GM12878 (cell line): ENCODE results near the gene RPP40. TPM values are rescaled to one million over a fixed set of nuclear protein-coding genes. Genes with fewer than 3 reads are reported as not detected.

Experiments used
- ATAC-seq: fragments of 200-7000 bp; cut with Tn5 transposase; 3 replicates; pipeline ENCODE4 v1.9.1; 2020; ENCODE audit warnings: mild to moderate bottlenecking, moderate library complexity
- BruUV-seq: library from RNA; stranded (reverse); fragments of 400-500 nt; replicated peaks from 2 replicates; lab custom pipeline; 2021; lab: Mats Ljungman, UMichigan
- CTCF ChIA-PET: fragments of 300-600 bp; sonication (Branson Sonifier 250); formaldehyde crosslinking; extraction: SDS; loops from one replicate; lab custom pipeline; 2021; ENCODE audit warnings: inconsistent platforms; lab: Yijun Ruan, JAX
- POLR2A ChIA-PET: fragments of 350-600 bp; formaldehyde crosslinking; extraction: SDS; loops from one replicate; lab custom pipeline; 2021; ENCODE audit warnings: inconsistent platforms; lab: Charles Lee
- RAD21 ChIA-PET: fragments of 300-600 bp; sonication (Branson Sonifier 250); formaldehyde crosslinking; loops from one replicate; lab custom pipeline; 2023; ENCODE audit warnings: antibody characterized with exemption; ENCODE audit not compliant: unreplicated experiment; lab: Charles Lee
- SMC1A ChIA-PET: fragments of 300-600 bp; sonication (Branson Sonifier 250); formaldehyde crosslinking; loops from one replicate; lab custom pipeline; 2023; ENCODE audit not compliant: unreplicated experiment, uncharacterized antibody; lab: Charles Lee
- DNase-seq: peaks from one replicate; pipeline ENCODE4 v3.0.0-alpha.2; 2011; ENCODE audit warnings: low read depth, low spot score
- FAIRE-seq: peaks from 3 replicates; lab custom pipeline; 2011; peaks lifted over from hg19 to GRCh38; lab: Jason Lieb, UNC
- H2AFZ ChIP-seq: 2 replicates; pipeline ENCODE4 v1.6.0; 2011; ENCODE audit warnings: low read depth, low read length, control low read depth; ENCODE audit not compliant: control insufficient read depth
- H3K27ac ChIP-seq: 2 replicates; pipeline ENCODE4 v1.5.1; 2011; ENCODE audit warnings: control low read depth; ENCODE audit not compliant: control insufficient read depth, insufficient read depth
- H3K27me3 ChIP-seq, 2 experiments: replicated peaks in 1 of 2; 2 replicates each; pipeline versions ENCODE4 v1.6.0 to v1.6.1; 2011; ENCODE audit warnings: low read length in 1 of 2; ENCODE audit not compliant: control insufficient read depth in 2 of 2, insufficient read depth in 2 of 2
- H3K36me3 ChIP-seq, 2 experiments: 2 replicates each; pipeline ENCODE4 v1.5.1; 2011; ENCODE audit warnings: low read length in 1 of 2; ENCODE audit not compliant: control insufficient read depth in 2 of 2, insufficient read depth in 2 of 2
- H3K4me1 ChIP-seq: 2 replicates; pipeline ENCODE4 v1.6.1; 2011; ENCODE audit warnings: mild to moderate bottlenecking, low read length, moderate library complexity, mixed read lengths; ENCODE audit not compliant: control insufficient read depth, insufficient read depth
- H3K4me2 ChIP-seq: 2 replicates; pipeline ENCODE4 v1.6.0; 2011; ENCODE audit warnings: control low read depth; ENCODE audit not compliant: control insufficient read depth, insufficient read depth
- H3K4me3 ChIP-seq: fragments of 200-600 bp; sonication (generic); 2 replicates; pipeline ENCODE4 v1.5.1; 2016
- H3K79me2 ChIP-seq: 2 replicates; pipeline ENCODE4 v1.6.0; 2011; ENCODE audit warnings: low read length; ENCODE audit not compliant: control insufficient read depth, insufficient read depth
- H3K9ac ChIP-seq: 2 replicates; pipeline ENCODE4 v1.8.0; 2011; ENCODE audit warnings: low read length, control low read depth, mixed read lengths; ENCODE audit not compliant: control insufficient read depth, insufficient read depth
- H3K9me3 ChIP-seq: replicated peaks from 3 replicates; pipeline ENCODE4 v1.5.1; 2011; ENCODE audit warnings: mild to moderate bottlenecking, low read length; ENCODE audit not compliant: control insufficient read depth, insufficient read depth
- H4K20me1 ChIP-seq: 2 replicates; pipeline ENCODE4 v1.6.0; 2011; ENCODE audit not compliant: control insufficient read depth, insufficient read depth
- BCL3 ChIP-seq: IDR thresholded peaks from 2 replicates; pipeline ENCODE4 v1.6.1; 2011; ENCODE audit warnings: borderline replicate concordance, low read depth, mild to moderate bottlenecking, moderate library complexity, low read length; ENCODE audit not compliant: insufficient read depth, poor library complexity, severe bottlenecking
- BRCA1 ChIP-seq: IDR thresholded peaks from 2 replicates; pipeline ENCODE4 v1.6.1; 2011; ENCODE audit warnings: low read depth, low read length, improper control_type of control experiment
- CBFB ChIP-seq: IDR thresholded peaks from 2 replicates; pipeline ENCODE4 v1.6.1; 2016; ENCODE audit warnings: antibody characterized with exemption, low read depth
- CBX5 ChIP-seq: sonication (generic); IDR thresholded peaks from 2 replicates; pipeline ENCODE4 v1.6.1; 2016; ENCODE audit warnings: low read depth, moderate library complexity, mild to moderate bottlenecking, inconsistent platforms
- CHD4 ChIP-seq: fragments of 200-600 bp; sonication (generic); IDR thresholded peaks from 2 replicates; pipeline ENCODE4 v1.6.1; 2016; ENCODE audit warnings: mild to moderate bottlenecking
- CREB1 ChIP-seq: IDR thresholded peaks from 2 replicates; pipeline ENCODE4 v1.6.1; 2012; ENCODE audit warnings: low read depth, mild to moderate bottlenecking, inconsistent platforms
- CTCF ChIP-seq, 3 experiments: IDR thresholded peaks in 2 of 3; conservative IDR thresholded peaks in 1 of 3; 2 replicates each; pipeline ENCODE4 v1.5.1; 2011; ENCODE audit warnings: low read depth in 3 of 3, low read length in 3 of 3, mild to moderate bottlenecking in 3 of 3, control low read depth in 2 of 3, moderate library complexity in 2 of 3, inconsistent platforms in 1 of 3, mixed read lengths in 1 of 3; ENCODE audit not compliant: control insufficient read depth in 2 of 3, insufficient read depth in 1 of 3; ENCODE audit errors: extremely low read depth in 1 of 3
- IRF3 ChIP-seq: fragments of 450-650 bp; IDR thresholded peaks from 2 replicates; pipeline ENCODE4 v1.6.1; 2014; ENCODE audit warnings: mild to moderate bottlenecking
- RB1 ChIP-seq: fragments of 450-650 bp; formaldehyde crosslinking; IDR thresholded peaks from 2 replicates; pipeline ENCODE4 v1.6.1; 2017; ENCODE audit warnings: mild to moderate bottlenecking, borderline replicate concordance
- SP1 ChIP-seq: IDR thresholded peaks from one replicate; pipeline ENCODE4 v1.6.1; 2011; ENCODE audit warnings: low read depth, low read length
- STAT1 ChIP-seq: fragments of 450-650 bp; conservative IDR thresholded peaks from 2 replicates; pipeline ENCODE4 v1.6.1; 2014; ENCODE audit warnings: antibody characterized with exemption, mild to moderate bottlenecking
- TARDBP ChIP-seq: IDR thresholded peaks from 2 replicates; pipeline ENCODE4 v1.6.1; 2016; ENCODE audit warnings: borderline replicate concordance
- TBL1XR1 ChIP-seq: IDR thresholded peaks from 2 replicates; pipeline ENCODE4 v1.6.1; 2012; ENCODE audit warnings: low read depth, low read length, improper control_type of control experiment
- ZBTB11 ChIP-seq: fragments of 450-650 bp; formaldehyde crosslinking; IDR thresholded peaks from 2 replicates; pipeline ENCODE4 v1.5.0; 2022; ENCODE audit warnings: mild to moderate bottlenecking, missing genetic modification characterization
- WGBS: methylation state at CpG from one replicate; pipeline ENCODE4 v1.1.6; 2016; ENCODE audit warnings: low lambda C conversion rate; ENCODE audit not compliant: insufficient replicate concordance, insufficient coverage; ENCODE audit errors: missing lambda C conversion rate; 5-methylcytosine and 5-hydroxymethylcytosine counted together
- in situ Hi-C: fragments of 300-500 bp; cut with MboI; formaldehyde crosslinking; loops from 9 replicates; pipeline ENCODE4 v1.14.3; 2018; ENCODE audit warnings: mixed read lengths
- intact Hi-C: fragments of 100-400 bp; cut with micrococcal nuclease; formaldehyde crosslinking; loops from one replicate; pipeline ENCODE4 v1.14.2; 2022; ENCODE audit not compliant: unreplicated experiment
- polyA plus RNA-seq, 11 experiments: library from polyadenylated mRNA; depleted of rRNA in 4 of 11; unstranded in 6 of 11; stranded (reverse) in 5 of 11; fragments of >200 nt; fragmentation: Nextera tagmentation in 4 of 11; fragmentation: Illumina TruSeq in 1 of 11; extraction: Ambion mirVana in 4 of 11; extraction: Trizol in 1 of 11; gene quantifications; 1 replicate in 1 of 11; 2 replicates in 10 of 11; pipeline versions ENCODE4 v1.2.1 to v1.2.3, GENCODE V29; 2011 to 2016; ENCODE audit warnings: inconsistent platforms in 2 of 11, missing spikeins in 2 of 11, low read depth in 1 of 11
- total RNA-seq, 4 experiments: library from RNA; depleted of rRNA in 3 of 4; stranded (reverse); fragments of >200 nt in 3 of 4; fragmentation: Illumina TruSeq in 1 of 4; extraction: Trizol in 1 of 4; gene quantifications; 2 replicates each; pipeline versions ENCODE4 v1.2.1 to v1.2.3, GENCODE V29; 2013 to 2021

The RPP40 gene
- total and polyA plus RNA-seq, 10 of the 15 experiments (the other 5 are each of a cell fraction or from before 2014, with no cell fraction given): 5.6 to 46.3 (median 21.7) TPM

GRCh38 chr6:5012519-5012918 is 8.7 kb upstream of the RPP40 start:
- Histone ChIP-seq H3K27ac (no peak overlapping the region), H3K4me2 (no peak overlapping the region), H3K79me2 (no peaks in the 10 kb centered on the region), H3K36me3 (no peaks in the 10 kb centered on the region), H3K4me3 (no peak overlapping the region), H3K27me3 (no peaks in the 10 kb centered on the region), H2AFZ (no peak overlapping the region), H3K4me1 (no peaks in the 10 kb centered on the region), H3K9ac (no peak overlapping the region), H4K20me1 (no peaks in the 10 kb centered on the region), H3K9me3 (no peaks in the 10 kb centered on the region; the same call in 2 of the 3 replicates)
- RAD21 ChIA-PET: no interaction called here
- TF ChIP-seq CBFB: no peak
- no peak for TF ChIP-seq CBX5
- TF ChIP-seq CHD4: no peak
- TF ChIP-seq SP1: no peak
- TF ChIP-seq TARDBP: no peak
- TF ChIP-seq STAT1: no peak
- no peak for TF ChIP-seq TBL1XR1
- TF ChIP-seq ZBTB11 (CRISPR knock-in tag): no peak
- no peak for TF ChIP-seq RB1
- TF ChIP-seq IRF3: no peak
- TF ChIP-seq BCL3: no peak
- TF ChIP-seq CTCF (IDR thresholded peaks at IDR 0.05 in 2 of 3, conservative IDR thresholded peaks at IDR 0.05 in 1 of 3; ENCODE audit: control insufficient read depth in 2 of 3, extremely low read depth in 1 of 3, insufficient read depth in 1 of 3, low read depth in 3 of 3, low read length in 3 of 3): no peak
- TF ChIP-seq CREB1: no peak
- no peak for TF ChIP-seq BRCA1
- BruUV-seq: no TSS peak
- SMC1A ChIA-PET: no interaction called here
- no peak for DNase-seq
- in situ Hi-C loops (no loop called here), intact Hi-C loops (no loop called here)
- ATAC-seq: no peak
- POLR2A ChIA-PET: no interaction called here
- WGBS: 0% methylated on average over 2 of the region's 2 CpGs
- CTCF ChIA-PET: interaction anchor here (1.0 to 3.0 kb wide), 3 partner anchors 9 to 18 kb away, joined by 3 to 10 read pairs (median 4); partner anchors contain the start of gene RPP40
- no peak for FAIRE-seq
